BLaER1 (cell line): Measurements from ENCODE around the gene TRAF6.
"Not testable (repeated sequence)": the region's sequence is repeated elsewhere in the genome, so short reads cannot be mapped to it uniquely, and the experiment has no call there.

Source experiments
- H3K27ac ChIP-seq: shearing (Covaris generic); formaldehyde crosslinking; 2 replicates; pipeline ENCODE4 v1.8.1; 2022
- H3K27me3 ChIP-seq: shearing (Covaris generic); formaldehyde crosslinking; 2 replicates; pipeline ENCODE4 v1.8.1; 2022
- H3K36me3 ChIP-seq: shearing (Covaris generic); formaldehyde crosslinking; 2 replicates; pipeline ENCODE4 v1.8.1; 2022
- H3K4me1 ChIP-seq: shearing (Covaris generic); formaldehyde crosslinking; 2 replicates; pipeline ENCODE4 v1.8.1; 2022
- H3K4me2 ChIP-seq: shearing (Covaris generic); formaldehyde crosslinking; 2 replicates; pipeline ENCODE4 v1.8.1; 2022
- H3K4me3 ChIP-seq: shearing (Covaris generic); formaldehyde crosslinking; 2 replicates; pipeline ENCODE4 v1.8.1; 2022
- H3K9ac ChIP-seq: shearing (Covaris generic); formaldehyde crosslinking; 2 replicates; pipeline ENCODE4 v1.8.1; 2022
- H3K9me3 ChIP-seq: shearing (Covaris generic); formaldehyde crosslinking; 2 replicates; pipeline ENCODE4 v1.8.1; 2022
- H4K20me1 ChIP-seq: shearing (Covaris generic); formaldehyde crosslinking; 2 replicates; pipeline ENCODE4 v1.8.1; 2022
- Cebpa-rat ChIP-seq: shearing (Covaris generic); IDR thresholded peaks from 2 replicates; pipeline ENCODE4 v1.8.1; 2022

Gene TRAF6, protein sequence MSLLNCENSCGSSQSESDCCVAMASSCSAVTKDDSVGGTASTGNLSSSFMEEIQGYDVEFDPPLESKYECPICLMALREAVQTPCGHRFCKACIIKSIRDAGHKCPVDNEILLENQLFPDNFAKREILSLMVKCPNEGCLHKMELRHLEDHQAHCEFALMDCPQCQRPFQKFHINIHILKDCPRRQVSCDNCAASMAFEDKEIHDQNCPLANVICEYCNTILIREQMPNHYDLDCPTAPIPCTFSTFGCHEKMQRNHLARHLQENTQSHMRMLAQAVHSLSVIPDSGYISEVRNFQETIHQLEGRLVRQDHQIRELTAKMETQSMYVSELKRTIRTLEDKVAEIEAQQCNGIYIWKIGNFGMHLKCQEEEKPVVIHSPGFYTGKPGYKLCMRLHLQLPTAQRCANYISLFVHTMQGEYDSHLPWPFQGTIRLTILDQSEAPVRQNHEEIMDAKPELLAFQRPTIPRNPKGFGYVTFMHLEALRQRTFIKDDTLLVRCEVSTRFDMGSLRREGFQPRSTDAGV

GRCh38 chr11:36509694-36510593, at the start of gene TRAF6:
TRAF6 (minus strand) TSS chr11:36510272; CDS start chr11:36501515, 8,757 bp downstream.
- peak within 1 kb of the TSS; percentile 76 for H3K4me2 ChIP-seq
- peak within 1 kb of the TSS; percentile 98 for H3K4me3 ChIP-seq
- H3K9me3 ChIP-seq = peaks cover 15% of the 10 kb centered on the region
- H4K20me1 ChIP-seq = peaks cover 39% of the 10 kb centered on the region
- no peaks in the 10 kb centered on the region for H3K27me3 ChIP-seq
- H3K36me3 ChIP-seq = peaks cover 5% of the 10 kb centered on the region
- H3K4me1 ChIP-seq = peaks cover 44% of the 10 kb centered on the region
- H3K27ac ChIP-seq = peak within 1 kb of the TSS; percentile 88
- peak within 1 kb of the TSS; percentile 91 for H3K9ac ChIP-seq
- TF ChIP-seq Cebpa-rat = no peak

GRCh38 chr11:36558571-36559413, 48.7 kb upstream of the TRAF6 start:
- H3K9me3 ChIP-seq = peaks cover 27% of the 10 kb centered on the region
- H3K4me3 ChIP-seq = no peak overlapping the region
- H4K20me1 ChIP-seq = no peaks in the 10 kb centered on the region
- H3K27ac ChIP-seq = no peak overlapping the region
- no peaks in the 10 kb centered on the region for H3K27me3 ChIP-seq
- H3K9ac ChIP-seq = no peak overlapping the region
- no peaks in the 10 kb centered on the region for H3K4me1 ChIP-seq
- H3K4me2 ChIP-seq = no peak overlapping the region
- no peak for TF ChIP-seq Cebpa-rat
- H3K36me3 ChIP-seq = no peaks in the 10 kb centered on the region

- Histone ChIP-seq H3K27ac (no peak overlapping the region), H3K4me2 (no peak overlapping the region)
These were observed 47.9 kb upstream of the TRAF6 start for GRCh38 chr11:36557991-36558390.

GRCh38 chr11:36557390-36557789, 47.3 kb upstream of the TRAF6 start:
- H3K4me1 ChIP-seq, H3K27ac ChIP-seq, H3K9ac ChIP-seq, H3K4me2 ChIP-seq, H3K27me3 ChIP-seq, H3K36me3 ChIP-seq, H3K4me3 ChIP-seq, H4K20me1 ChIP-seq: not testable (repeated sequence)
- H3K9me3 ChIP-seq = peaks cover 27% of the 10 kb centered on the region

More at GRCh38 chr11:36557991-36558390, 47.9 kb upstream of the TRAF6 start:
- H3K9me3 ChIP-seq = peaks cover 27% of the 10 kb centered on the region
- no peak for TF ChIP-seq Cebpa-rat
- no peaks in the 10 kb centered on the region for H4K20me1 ChIP-seq
- H3K36me3 ChIP-seq = no peaks in the 10 kb centered on the region
- no peaks in the 10 kb centered on the region for H3K27me3 ChIP-seq
- no peak overlapping the region for H3K4me3 ChIP-seq
- H3K4me1 ChIP-seq = no peaks in the 10 kb centered on the region
- no peak overlapping the region for H3K9ac ChIP-seq

GRCh38 chr11:36550385-36551115, 40.5 kb upstream of the TRAF6 start:
- no peaks in the 10 kb centered on the region for H3K27me3 ChIP-seq

DNA sequence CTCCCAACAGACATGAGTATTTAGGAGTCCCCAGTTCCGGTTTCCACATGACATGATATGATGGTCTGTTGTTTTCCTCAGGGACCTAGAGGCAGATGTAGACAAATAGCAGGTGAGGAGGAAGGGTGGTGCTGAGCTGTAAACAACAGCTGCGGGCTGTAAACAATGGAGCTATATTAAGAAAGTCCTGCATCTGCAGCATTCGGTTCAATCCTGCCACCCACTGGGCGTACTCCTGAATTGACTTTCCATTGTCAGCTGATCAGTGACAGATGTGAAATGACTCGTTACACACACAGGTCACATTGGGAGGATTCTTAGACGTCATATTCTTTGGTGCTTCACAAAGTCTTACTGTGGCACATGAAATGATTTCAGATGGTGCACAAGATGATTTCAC, 30.9 kb upstream of the TRAF6 start:
- no peaks in the 10 kb centered on the region for H4K20me1 ChIP-seq
- peak overlapping the region; percentile 36; the same call in 1 of the 2 replicates for H3K4me3 ChIP-seq
- peak overlapping the region; percentile 88 for H3K27ac ChIP-seq
- H3K36me3 ChIP-seq = no peaks in the 10 kb centered on the region
- H3K4me2 ChIP-seq = peak overlapping the region; percentile 89
- 0 out of 2 replicates have a peak, but pooled peaks cover 12% of the 10 kb centered on the region for H3K9me3 ChIP-seq
- no peak for TF ChIP-seq Cebpa-rat
- H3K27me3 ChIP-seq = no peaks in the 10 kb centered on the region
- H3K9ac ChIP-seq = peak overlapping the region; percentile 68; the same call in 1 of the 2 replicates
- H3K4me1 ChIP-seq = peaks cover 53% of the 10 kb centered on the region

More at GRCh38 chr11:36550385-36551115, 40.5 kb upstream of the TRAF6 start:
- Histone ChIP-seq H3K27ac (no peak overlapping the region), H3K36me3 (no peaks in the 10 kb centered on the region), H3K9ac (no peak overlapping the region), H3K4me1 (0 out of 2 replicates have a peak, but pooled peaks cover 4% of the 10 kb centered on the region), H3K9me3 (peaks cover 9% of the 10 kb centered on the region; the same call in 1 of the 2 replicates), H3K4me2 (no peak overlapping the region), H3K4me3 (no peak overlapping the region), H4K20me1 (no peaks in the 10 kb centered on the region)
- TF ChIP-seq Cebpa-rat = no peak

DNA sequence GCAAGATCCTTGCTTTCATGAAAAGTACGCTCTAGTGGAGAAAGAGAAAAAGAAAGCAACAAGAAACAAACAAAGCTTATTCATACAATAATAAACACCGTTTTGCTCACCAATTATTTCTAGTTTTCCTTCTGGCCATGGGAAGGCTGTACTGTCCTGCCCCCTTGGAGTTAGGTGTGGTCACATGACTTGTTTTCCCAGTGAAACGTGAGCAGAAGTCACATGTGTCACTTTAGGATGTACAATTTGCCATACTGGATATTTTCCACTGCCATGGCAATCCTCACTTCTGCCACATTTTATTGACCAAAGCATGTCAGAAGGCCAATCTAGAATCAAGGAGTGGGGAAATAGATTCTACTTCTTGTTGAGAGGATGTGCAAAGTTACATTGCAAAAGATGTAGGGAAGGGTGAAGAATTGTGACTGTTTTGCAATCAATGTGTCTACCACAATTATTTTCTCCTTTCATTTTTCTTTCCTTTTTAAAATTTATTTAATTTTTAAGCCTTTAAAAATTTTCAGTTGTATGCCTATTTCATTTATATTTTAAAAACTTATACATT, 24.3 kb upstream of the TRAF6 start:
- no peak overlapping the region for H3K4me3 ChIP-seq
- H3K9ac ChIP-seq = no peak overlapping the region
- TF ChIP-seq Cebpa-rat = no peak

GRCh38 chr11:36532941-36533601, 23.0 kb upstream of the TRAF6 start:
- no peak overlapping the region for H3K27ac ChIP-seq
- H3K9ac ChIP-seq = no peak overlapping the region
- no peak overlapping the region for H3K4me3 ChIP-seq

More for the DNA sequence above, 24.3 kb upstream of the TRAF6 start:
- Histone ChIP-seq H3K9me3 (no peaks in the 10 kb centered on the region), H3K36me3 (no peaks in the 10 kb centered on the region), H3K4me2 (no peak overlapping the region), H4K20me1 (no peaks in the 10 kb centered on the region), H3K27ac (no peak overlapping the region), H3K27me3 (no peaks in the 10 kb centered on the region), H3K4me1 (peaks cover 32% of the 10 kb centered on the region)

More at GRCh38 chr11:36532941-36533601, 23.0 kb upstream of the TRAF6 start:
- no peak overlapping the region for H3K4me2 ChIP-seq
- TF ChIP-seq Cebpa-rat = no peak
- H4K20me1 ChIP-seq = no peaks in the 10 kb centered on the region
- peaks cover 20% of the 10 kb centered on the region for H3K4me1 ChIP-seq
- H3K9me3 ChIP-seq = no peaks in the 10 kb centered on the region
- H3K36me3 ChIP-seq = no peaks in the 10 kb centered on the region
- no peaks in the 10 kb centered on the region for H3K27me3 ChIP-seq
